ENCODE data around the gene TRIM37.

- TF ChIP-seq CTCF (IDR thresholded peaks at IDR 0.05), result no peak
- no peak for TF ChIP-seq EZH2 (IDR thresholded peaks at IDR 0.05; ENCODE audit: borderline replicate concordance, insufficient read depth, low read depth, low read length, poor library complexity, severe bottlenecking)
Observed at GRCh38 chr17:58969612-58970011, 137.1 kb downstream of the TRIM37 start.

Measured in B cell (primary cell).